Neural cell (in vitro differentiated cells): Measurements from ENCODE around the gene CEP192. TPM values are rescaled to one million over a fixed set of nuclear protein-coding genes. Genes with fewer than 3 reads are reported as not detected.

Experiments
- H2AFZ ChIP-seq: fragments of 200-600, 300-800 bp; sonication (generic), shearing (Covaris generic); 2 replicates; pipeline ENCODE4 v1.6.0; 2014; ENCODE audit warnings: low read depth, mild to moderate bottlenecking, antibody characterized with exemption, low read length, moderate library complexity
- H3F3A ChIP-seq: fragments of 200-600 bp; shearing (Covaris generic); 2 replicates; pipeline ENCODE4 v1.6.1; 2016; ENCODE audit warnings: mild to moderate bottlenecking, moderate library complexity, mixed read lengths, antibody characterized with exemption, low read length; ENCODE audit not compliant: insufficient read depth, poor library complexity, severe bottlenecking
- H3K27ac ChIP-seq: fragments of 200-600, 300-800 bp; sonication (generic), shearing (Covaris generic); 2 replicates; pipeline ENCODE4 v1.5.1; 2014; ENCODE audit warnings: mild to moderate bottlenecking, low read length, moderate library complexity
- H3K27me3 ChIP-seq: fragments of 300-800, 200-600 bp; sonication (generic), shearing (Covaris generic); 2 replicates; pipeline ENCODE4 v1.6.0; 2014; ENCODE audit warnings: mild to moderate bottlenecking, low read depth, low read length, moderate library complexity; ENCODE audit not compliant: insufficient read depth
- H3K36me3 ChIP-seq: fragments of 300-800, 200-600 bp; sonication (generic), shearing (Covaris generic); 2 replicates; pipeline ENCODE4 v1.5.1; 2014; ENCODE audit warnings: mild to moderate bottlenecking, antibody characterized with exemption, low read length, moderate library complexity; ENCODE audit not compliant: insufficient read depth
- H3K4me2 ChIP-seq: fragments of 300-800, 200-600 bp; sonication (generic), shearing (Covaris generic); 2 replicates; pipeline ENCODE4 v1.6.0; 2014; ENCODE audit warnings: mild to moderate bottlenecking, low read length
- H3K4me3 ChIP-seq: fragments of 300-800, 200-600 bp; sonication (generic), shearing (Covaris generic); 2 replicates; pipeline ENCODE4 v1.5.1; 2014; ENCODE audit warnings: mild to moderate bottlenecking, low read length, moderate library complexity
- H3K79me2 ChIP-seq: fragments of 200-600 bp; shearing (Covaris generic); replicated peaks from 2 replicates; pipeline ENCODE4 v1.6.0; 2014; ENCODE audit warnings: mild to moderate bottlenecking, low read length, moderate library complexity; ENCODE audit not compliant: insufficient read depth
- H3K9ac ChIP-seq: fragments of 300-800, 200-600 bp; sonication (generic), shearing (Covaris generic); 2 replicates; pipeline ENCODE4 v1.6.1; 2016; ENCODE audit warnings: mild to moderate bottlenecking, low read length, mixed read lengths
- H3K9me2 ChIP-seq: fragments of 200-600 bp; shearing (Covaris generic); 2 replicates; pipeline ENCODE4 v1.6.1; 2016; ENCODE audit warnings: mild to moderate bottlenecking, low read length, mixed read lengths; ENCODE audit not compliant: insufficient read depth
- H3K9me3 ChIP-seq: fragments of 200-600, 300-800 bp; sonication (generic), shearing (Covaris generic); 2 replicates; pipeline ENCODE4 v1.6.1; 2016; ENCODE audit warnings: mild to moderate bottlenecking, mixed run types, low read length, moderate library complexity, mixed read lengths
- H4K20me1 ChIP-seq: fragments of 200-600 bp; shearing (Covaris generic); 2 replicates; pipeline ENCODE4 v1.6.1; 2016; ENCODE audit warnings: mild to moderate bottlenecking, mixed run types; ENCODE audit not compliant: insufficient read depth
- EP300 ChIP-seq: fragments of 450-650 bp; conservative IDR thresholded peaks from 2 replicates; pipeline ENCODE4 v1.6.1; 2014; ENCODE audit warnings: antibody characterized with exemption, mild to moderate bottlenecking, moderate library complexity; ENCODE audit not compliant: poor library complexity, severe bottlenecking
- EZH2 ChIP-seq: fragments of 200-600, 300-800 bp; shearing (Covaris generic), sonication (generic); IDR thresholded peaks from 2 replicates; pipeline ENCODE4 v1.6.1; 2014; ENCODE audit warnings: antibody characterized with exemption, low read length, borderline replicate concordance, mild to moderate bottlenecking; ENCODE audit not compliant: insufficient read depth, poor library complexity, severe bottlenecking
- MXI1 ChIP-seq: fragments of 450-650 bp; conservative IDR thresholded peaks from 2 replicates; pipeline ENCODE4 v1.6.1; 2014; ENCODE audit warnings: antibody characterized with exemption, mild to moderate bottlenecking; ENCODE audit not compliant: poor library complexity, severe bottlenecking
- POLR2AphosphoS5 ChIP-seq: IDR thresholded peaks from 2 replicates; pipeline ENCODE4 v1.6.1; 2012
- RAD21 ChIP-seq: fragments of 450-650 bp; conservative IDR thresholded peaks from 2 replicates; pipeline ENCODE4 v1.6.1; 2014; ENCODE audit warnings: antibody characterized with exemption, mild to moderate bottlenecking, moderate library complexity
- SMC3 ChIP-seq: fragments of 450-650 bp; conservative IDR thresholded peaks from 2 replicates; pipeline ENCODE4 v1.6.1; 2014; ENCODE audit warnings: antibody characterized with exemption, mild to moderate bottlenecking, moderate library complexity; ENCODE audit not compliant: poor library complexity
- TAF1 ChIP-seq: IDR thresholded peaks from 2 replicates; pipeline ENCODE4 v1.6.1; 2012; ENCODE audit warnings: low read depth
- polyA plus RNA-seq: library from polyadenylated mRNA; depleted of rRNA; stranded (reverse); fragments of >200 nt; gene quantifications from 2 replicates; pipeline ENCODE4 v1.2.3, GENCODE V29; 2014
- TF ChIP-seq, protein P1 (sequence below): IDR thresholded peaks from 2 replicates; pipeline ENCODE4 v1.6.1; 2012; ENCODE audit warnings: borderline replicate concordance
- TF ChIP-seq, protein P2 (sequence below): fragments of 450-650 bp; IDR thresholded peaks from 2 replicates; pipeline ENCODE4 v1.5.1; 2014; ENCODE audit warnings: antibody characterized with exemption, mild to moderate bottlenecking, moderate library complexity; ENCODE audit not compliant: poor library complexity, severe bottlenecking

The CEP192 gene
- polyA plus RNA-seq, 1 donor from 2014 or later, result 28.1 TPM

DNA sequence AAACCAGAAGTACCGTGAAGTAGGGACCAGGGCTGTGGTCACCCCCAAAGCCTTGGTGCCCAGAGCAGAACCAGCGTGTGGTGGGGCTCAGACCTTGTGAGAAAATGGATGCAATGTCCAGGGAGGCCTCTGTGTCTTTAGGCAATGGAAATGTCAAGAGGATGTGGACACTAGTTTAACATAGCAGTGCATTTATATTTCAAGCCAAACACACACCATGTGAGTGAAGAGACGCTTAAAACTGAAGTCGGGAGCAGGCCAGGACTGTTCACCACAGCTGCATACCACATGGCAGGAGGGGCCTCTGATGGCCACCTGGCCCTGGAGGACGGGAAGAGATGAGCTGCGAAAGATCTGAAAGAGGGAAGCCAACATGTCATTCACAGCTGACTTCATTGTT, 140.1 kb downstream of the CEP192 start:
- Histone ChIP-seq H2AFZ (no peak overlapping the region), H3K9me2 (no peaks in the 10 kb centered on the region), H3K4me3 (no peak overlapping the region), H3F3A (no peaks in the 10 kb centered on the region), H3K27me3 (no peaks in the 10 kb centered on the region), H4K20me1 (no peaks in the 10 kb centered on the region), H3K9me3 (no peaks in the 10 kb centered on the region), H3K4me2 (no peak overlapping the region), H3K27ac (no peak overlapping the region), H3K9ac (no peak overlapping the region), H3K79me2 (no peaks in the 10 kb centered on the region), H3K36me3 (no peaks in the 10 kb centered on the region)
- TF ChIP-seq MXI1 (no peak), EZH2 (no peak), EP300 (no peak), SMC3 (no peak), TAF1 (no peak), RAD21 (no peak), POLR2AphosphoS5 (no peak)
- TF ChIP-seq, protein P1, sequence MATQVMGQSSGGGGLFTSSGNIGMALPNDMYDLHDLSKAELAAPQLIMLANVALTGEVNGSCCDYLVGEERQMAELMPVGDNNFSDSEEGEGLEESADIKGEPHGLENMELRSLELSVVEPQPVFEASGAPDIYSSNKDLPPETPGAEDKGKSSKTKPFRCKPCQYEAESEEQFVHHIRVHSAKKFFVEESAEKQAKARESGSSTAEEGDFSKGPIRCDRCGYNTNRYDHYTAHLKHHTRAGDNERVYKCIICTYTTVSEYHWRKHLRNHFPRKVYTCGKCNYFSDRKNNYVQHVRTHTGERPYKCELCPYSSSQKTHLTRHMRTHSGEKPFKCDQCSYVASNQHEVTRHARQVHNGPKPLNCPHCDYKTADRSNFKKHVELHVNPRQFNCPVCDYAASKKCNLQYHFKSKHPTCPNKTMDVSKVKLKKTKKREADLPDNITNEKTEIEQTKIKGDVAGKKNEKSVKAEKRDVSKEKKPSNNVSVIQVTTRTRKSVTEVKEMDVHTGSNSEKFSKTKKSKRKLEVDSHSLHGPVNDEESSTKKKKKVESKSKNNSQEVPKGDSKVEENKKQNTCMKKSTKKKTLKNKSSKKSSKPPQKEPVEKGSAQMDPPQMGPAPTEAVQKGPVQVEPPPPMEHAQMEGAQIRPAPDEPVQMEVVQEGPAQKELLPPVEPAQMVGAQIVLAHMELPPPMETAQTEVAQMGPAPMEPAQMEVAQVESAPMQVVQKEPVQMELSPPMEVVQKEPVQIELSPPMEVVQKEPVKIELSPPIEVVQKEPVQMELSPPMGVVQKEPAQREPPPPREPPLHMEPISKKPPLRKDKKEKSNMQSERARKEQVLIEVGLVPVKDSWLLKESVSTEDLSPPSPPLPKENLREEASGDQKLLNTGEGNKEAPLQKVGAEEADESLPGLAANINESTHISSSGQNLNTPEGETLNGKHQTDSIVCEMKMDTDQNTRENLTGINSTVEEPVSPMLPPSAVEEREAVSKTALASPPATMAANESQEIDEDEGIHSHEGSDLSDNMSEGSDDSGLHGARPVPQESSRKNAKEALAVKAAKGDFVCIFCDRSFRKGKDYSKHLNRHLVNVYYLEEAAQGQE, result no peak
- TF ChIP-seq, protein P2, sequence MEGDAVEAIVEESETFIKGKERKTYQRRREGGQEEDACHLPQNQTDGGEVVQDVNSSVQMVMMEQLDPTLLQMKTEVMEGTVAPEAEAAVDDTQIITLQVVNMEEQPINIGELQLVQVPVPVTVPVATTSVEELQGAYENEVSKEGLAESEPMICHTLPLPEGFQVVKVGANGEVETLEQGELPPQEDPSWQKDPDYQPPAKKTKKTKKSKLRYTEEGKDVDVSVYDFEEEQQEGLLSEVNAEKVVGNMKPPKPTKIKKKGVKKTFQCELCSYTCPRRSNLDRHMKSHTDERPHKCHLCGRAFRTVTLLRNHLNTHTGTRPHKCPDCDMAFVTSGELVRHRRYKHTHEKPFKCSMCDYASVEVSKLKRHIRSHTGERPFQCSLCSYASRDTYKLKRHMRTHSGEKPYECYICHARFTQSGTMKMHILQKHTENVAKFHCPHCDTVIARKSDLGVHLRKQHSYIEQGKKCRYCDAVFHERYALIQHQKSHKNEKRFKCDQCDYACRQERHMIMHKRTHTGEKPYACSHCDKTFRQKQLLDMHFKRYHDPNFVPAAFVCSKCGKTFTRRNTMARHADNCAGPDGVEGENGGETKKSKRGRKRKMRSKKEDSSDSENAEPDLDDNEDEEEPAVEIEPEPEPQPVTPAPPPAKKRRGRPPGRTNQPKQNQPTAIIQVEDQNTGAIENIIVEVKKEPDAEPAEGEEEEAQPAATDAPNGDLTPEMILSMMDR, result no peak

DNA sequence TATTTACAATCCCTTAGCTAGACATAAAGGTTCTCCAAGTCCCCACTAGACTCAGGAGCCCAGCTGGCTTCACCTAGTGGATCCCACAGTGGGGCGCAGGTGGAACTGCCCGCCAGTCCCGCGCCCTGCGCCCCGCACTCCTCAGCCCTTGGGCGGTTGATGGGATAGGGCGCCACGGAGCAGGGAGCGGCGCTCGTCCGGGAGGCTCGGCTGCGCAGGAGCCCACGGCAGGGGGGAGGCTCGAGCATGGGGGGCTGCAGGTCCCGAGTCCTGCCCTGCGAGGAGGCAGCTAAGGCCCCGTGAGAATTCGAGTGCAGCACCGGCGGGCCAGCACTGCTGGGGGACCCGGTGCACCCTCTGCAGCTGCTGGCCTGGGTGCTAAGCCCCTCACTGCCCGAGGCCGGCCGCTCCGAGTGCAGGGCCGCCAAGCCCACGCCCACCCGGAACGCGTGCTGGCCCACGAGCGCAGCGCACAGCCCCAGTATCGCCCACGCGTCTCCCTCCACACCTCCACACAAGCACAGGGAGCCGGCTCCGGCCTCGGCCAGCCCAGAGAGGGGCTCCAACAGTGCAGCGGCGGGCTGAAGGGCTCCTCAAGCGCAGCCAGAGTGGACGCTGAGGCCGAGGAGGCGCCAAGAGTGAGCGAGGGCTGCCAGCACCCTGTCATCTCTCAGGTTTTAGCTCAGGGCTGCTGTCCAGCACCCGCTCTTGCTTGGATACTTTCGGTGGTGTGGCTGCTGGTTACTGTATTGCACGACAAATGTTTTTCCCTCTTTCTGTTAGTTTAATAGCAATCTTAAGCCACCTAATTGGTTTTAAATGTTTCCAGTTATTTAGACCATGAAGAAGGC, 143.6 kb downstream of the CEP192 start:
- Histone ChIP-seq H3K9me3 (no peaks in the 10 kb centered on the region), H4K20me1 (no peaks in the 10 kb centered on the region), H3K4me2 (no peak overlapping the region), H3K9me2 (no peaks in the 10 kb centered on the region), H3K4me3 (no peak overlapping the region), H3K27me3 (no peaks in the 10 kb centered on the region), H3K36me3 (no peaks in the 10 kb centered on the region), H3K79me2 (no peaks in the 10 kb centered on the region), H3K9ac (no peak overlapping the region), H3F3A (no peaks in the 10 kb centered on the region), H3K27ac (no peak overlapping the region), H2AFZ (no peak overlapping the region)
- TF ChIP-seq, protein P1, result no peak
- TF ChIP-seq POLR2AphosphoS5 (no peak), TAF1 (no peak)
- TF ChIP-seq, protein P2, result no peak
